HG03066 (cell line): Measurements from ENCODE around the gene VSX1.

Experiments
- ATAC-seq: cut with Tn5 transposase; IDR thresholded peaks from one replicate; pipeline ENCODE4 v1.9.1; 2021; ENCODE audit warnings: low read depth; ENCODE audit not compliant: unreplicated experiment

VSX1 gene

GRCh38 chr20:25067102-25067987 is 14.6 kb downstream of the VSX1 start:
- ATAC-seq = no peak

DNA sequence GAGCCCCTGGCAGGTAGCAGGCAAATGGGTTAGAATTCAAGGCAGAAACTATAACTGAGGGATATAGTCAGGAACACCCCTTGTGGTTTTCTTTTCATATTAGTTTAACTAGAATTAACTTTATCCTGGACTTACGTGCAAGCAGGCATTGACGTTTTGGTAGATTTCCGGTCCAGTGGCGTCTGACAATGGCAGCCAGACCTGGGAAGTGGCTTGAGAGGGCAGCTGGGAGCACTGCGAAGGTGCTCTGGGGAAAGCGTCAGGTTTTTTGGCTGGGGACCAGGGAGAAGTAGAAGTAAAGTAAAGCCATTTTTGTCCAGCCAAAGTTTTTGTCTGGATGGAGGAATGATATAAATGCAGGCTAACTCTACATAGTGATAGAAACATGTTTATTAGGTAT is 15.6 kb downstream of the VSX1 start:
- no peak for ATAC-seq

- ATAC-seq = peak; percentile 71
These were observed 16.2 kb downstream of the VSX1 start for GRCh38 chr20:25065625-25066338.

DNA sequence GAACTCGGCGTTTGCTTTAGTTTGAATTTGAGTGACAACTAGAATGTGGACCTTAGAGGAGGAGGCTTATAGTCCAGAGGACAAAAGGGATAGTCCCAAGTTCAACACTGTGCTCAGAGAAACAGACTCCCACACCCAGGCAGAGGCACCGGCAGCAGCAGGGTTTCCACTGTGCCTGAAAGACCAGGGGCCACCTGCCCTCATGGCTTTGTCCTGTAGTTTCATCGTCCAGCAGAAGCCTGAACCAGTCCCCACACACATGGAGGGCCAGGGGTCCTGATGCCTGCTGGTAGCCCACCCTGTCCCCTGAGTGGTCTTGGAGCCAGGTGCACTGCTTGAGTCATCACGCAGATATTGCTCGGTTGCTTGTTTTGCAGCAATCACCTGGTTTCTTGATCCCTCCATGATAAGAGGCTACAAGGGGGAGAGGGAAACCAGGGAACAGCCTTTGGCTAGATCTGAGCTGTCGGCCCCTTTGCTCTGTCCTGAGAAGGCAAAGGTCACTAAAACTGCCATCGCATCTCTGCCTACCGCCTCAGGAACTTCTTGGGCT is 16.8 kb downstream of the VSX1 start:
- ATAC-seq = no peak

DNA sequence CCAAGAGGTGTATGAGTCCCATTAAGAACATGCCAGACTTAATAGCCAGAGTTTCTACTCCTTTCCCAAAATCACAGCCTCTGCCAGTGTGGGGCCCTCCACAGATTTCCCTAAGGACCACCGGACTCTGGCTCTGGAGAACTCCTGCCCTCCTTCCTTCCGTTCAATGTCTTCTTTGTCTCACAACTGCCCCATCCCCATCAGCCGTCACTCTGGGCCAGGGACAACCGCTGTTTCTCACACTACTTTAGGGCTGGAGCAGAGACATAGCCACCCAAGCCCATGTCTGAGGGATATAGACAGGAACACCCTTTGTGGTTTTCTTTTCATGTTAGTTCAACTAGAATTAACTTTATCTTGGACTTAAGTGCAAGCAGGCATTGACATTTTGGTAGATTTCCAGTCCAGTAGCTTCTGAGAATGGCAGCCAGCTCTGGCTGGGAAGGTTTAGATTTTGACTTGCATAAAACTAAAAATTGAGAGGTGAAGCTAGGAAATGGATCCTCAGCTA is 17.3 kb downstream of the VSX1 start:
- no peak for ATAC-seq

- ATAC-seq = no peak
These were observed 18.0 kb downstream of the VSX1 start for GRCh38 chr20:25063981-25064380.

DNA sequence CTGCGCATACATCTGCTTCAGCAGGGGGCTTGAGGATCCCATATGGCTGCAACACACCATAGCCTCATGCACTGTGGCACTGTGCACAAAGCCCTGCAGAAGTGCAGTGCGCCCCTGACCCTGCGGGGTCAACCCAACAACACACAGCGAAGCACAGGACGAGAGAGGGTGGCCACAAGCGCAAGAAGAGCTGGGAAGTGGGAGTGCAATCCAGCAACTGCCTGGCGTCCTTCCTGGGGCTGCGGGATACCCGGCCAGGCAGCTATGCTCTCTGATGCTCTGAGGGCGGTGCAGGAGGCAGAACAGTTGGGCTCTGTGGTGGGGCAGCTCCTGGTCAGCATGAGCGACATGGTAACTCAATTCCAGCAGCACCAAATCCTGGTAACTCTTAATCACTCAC is 18.4 kb downstream of the VSX1 start:
- ATAC-seq = no peak

- no peak for ATAC-seq
These were observed 19.1 kb downstream of the VSX1 start for GRCh38 chr20:25062841-25063240.

DNA sequence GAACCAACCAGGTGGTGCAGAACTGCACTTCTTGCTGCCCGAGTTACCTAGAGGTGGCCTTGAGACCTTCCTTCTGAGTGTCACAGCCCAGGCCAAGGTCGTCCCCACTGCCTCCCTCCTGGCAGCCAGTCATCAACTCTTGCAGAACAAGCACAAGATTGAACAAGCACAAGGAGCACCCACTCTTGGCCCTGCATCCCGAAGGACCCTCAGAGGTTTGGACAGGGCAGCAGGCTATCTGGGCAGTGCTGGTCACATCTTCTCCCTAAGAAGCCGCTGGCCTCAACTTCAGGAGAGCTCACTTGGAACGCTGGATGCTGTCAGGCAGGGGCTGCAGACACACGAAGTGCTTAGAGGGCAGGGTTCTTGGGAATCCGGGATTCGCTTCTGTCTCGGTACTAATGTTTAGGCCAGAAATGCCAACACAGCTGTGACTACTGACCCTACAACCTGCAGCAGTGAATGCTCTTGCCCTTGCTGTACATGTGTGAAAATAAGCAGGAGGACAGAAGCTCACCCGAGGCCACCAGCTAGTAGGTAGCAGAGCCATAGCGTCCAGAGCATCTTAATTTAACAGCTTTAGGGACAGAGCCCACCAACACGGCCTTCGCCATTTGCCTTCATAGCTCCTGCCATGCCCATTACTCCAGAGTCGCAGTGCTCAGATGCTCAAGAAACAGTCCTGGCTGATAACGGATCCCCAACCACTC is 20.0 kb downstream of the VSX1 start:
- ATAC-seq = no peak

- ATAC-seq = no peak
These were observed 20.7 kb downstream of the VSX1 start for GRCh38 chr20:25061103-25061799.

DNA sequence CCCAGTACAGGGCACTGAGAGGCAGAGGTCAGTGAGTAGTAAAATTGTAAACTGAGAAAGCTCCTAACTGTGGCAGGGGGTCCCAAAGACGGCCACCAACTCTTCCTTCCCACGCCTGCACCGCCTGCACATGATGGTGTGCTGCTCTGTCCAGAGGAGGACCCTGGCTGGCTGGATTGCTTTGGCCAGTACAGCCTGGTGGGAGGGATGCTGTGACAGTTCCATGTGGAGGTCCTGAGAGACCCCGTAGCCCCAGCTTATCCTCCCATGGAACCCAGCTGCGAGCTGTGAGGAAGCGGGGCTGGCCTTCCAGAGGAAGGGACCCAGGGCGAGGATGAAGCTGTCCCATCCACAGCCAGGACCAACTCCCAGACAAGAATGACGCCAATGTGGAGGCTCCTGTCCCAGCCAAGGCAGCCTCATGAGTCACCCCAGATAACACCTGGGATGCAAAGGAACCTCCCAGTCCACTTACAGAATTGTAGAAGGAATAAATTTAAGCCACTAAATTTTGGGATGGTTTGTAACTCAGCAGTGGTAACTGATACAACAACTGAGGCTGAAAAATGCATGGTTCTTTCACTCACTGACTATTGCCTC is 22.0 kb downstream of the VSX1 start:
- ATAC-seq = no peak

- ATAC-seq = no peak
These were observed 22.8 kb downstream of the VSX1 start for GRCh38 chr20:25058847-25059810.

- peak; percentile 55 for ATAC-seq
These were observed 23.7 kb downstream of the VSX1 start, which contains the start of gene ACSS1 for GRCh38 chr20:25058051-25058846. Gene ACSS1 (minus strand): TSS chr20:25058139. CDS start chr20:25058102, 37 bp downstream.

GRCh38 chr20:25057234-25058050 is 24.5 kb downstream of the VSX1 start:
- ATAC-seq = peak; percentile 29

DNA sequence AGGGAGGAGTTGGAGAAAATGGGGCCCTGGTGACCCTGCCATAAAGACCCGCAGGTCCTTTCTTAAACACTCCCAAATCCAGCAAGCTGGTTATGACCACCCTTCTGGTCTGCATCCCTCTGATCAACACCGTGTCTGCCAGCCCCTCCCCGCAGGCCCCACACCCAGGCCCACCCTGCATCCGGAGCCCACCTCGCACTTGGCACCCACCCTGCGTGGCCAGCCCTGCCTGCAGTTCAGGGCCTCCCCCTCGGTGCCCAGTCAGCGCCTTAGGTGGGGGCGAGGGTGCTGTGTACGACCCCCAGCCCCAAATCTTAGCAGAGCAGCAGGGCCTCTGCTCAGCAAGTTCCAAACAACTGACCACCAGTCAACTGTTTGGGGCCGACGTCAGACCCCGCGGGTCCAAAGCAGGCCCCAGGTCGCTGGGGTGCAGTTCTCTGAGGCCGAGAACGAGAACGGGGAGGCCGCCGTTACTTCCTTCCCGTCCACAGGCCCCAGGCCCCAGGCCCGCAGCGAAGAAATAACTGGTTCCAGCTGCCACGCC is 25.2 kb downstream of the VSX1 start:
- ATAC-seq = peak; percentile 32

DNA sequence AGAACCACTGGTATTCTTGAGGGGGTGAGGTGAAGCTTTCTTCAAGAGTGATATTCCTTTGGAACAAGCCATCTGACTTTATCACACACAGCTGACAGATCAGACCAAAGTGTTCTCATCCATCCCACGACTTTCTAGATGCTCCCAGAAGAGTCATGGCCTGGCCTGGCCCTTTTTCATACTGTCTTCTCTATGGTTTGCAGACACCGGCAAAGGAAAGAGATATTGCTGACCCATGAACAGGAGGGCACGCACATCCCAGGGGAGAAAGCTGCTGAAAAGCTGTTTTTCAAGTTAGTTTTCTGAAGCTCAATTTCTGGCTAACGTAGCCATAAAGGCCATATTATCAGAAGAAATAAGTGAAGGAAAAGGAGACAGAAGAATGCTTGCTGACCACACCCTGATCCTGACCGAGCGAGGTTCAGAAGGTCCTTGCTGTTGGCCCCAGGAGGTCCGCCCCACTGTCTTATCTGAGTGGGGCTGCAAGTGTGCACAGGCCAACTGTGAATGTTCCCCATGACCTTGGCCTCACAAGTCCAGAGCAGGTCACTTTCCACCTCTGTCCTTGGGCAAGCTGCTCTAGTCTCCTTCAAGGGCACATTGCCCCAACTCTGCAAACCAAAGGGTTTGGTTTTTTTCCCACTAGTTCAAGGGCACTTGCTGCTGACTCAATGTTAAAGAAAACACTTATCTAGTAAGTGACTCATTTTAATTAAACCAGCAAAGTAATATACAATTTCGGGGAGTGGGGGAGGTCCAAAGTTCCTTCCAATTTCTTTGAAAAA is 26.0 kb downstream of the VSX1 start:
- no peak for ATAC-seq
